OCI-LY7 (cell line): ENCODE results near the gene ZNF577. TPM values are rescaled to one million over a fixed set of nuclear protein-coding genes. Genes with fewer than 3 reads are reported as not detected.

ENCODE experiments used
- BruUV-seq: library from RNA; stranded (reverse); fragments of 400-500 nt; replicated peaks from 2 replicates; lab custom pipeline; 2021; lab: Mats Ljungman, UMichigan
- CTCF ChIA-PET: fragments of 300-600 bp; sonication (Branson Sonifier 250); formaldehyde crosslinking; loops from one replicate; lab custom pipeline; 2022; ENCODE audit warnings: antibody characterized with exemption; ENCODE audit not compliant: unreplicated experiment; lab: Charles Lee
- POLR2A ChIA-PET: fragments of 300-600 bp; sonication (Branson Sonifier 250); formaldehyde crosslinking; loops from one replicate; lab custom pipeline; 2022; ENCODE audit warnings: antibody characterized with exemption; lab: Charles Lee
- DNase-seq: peaks from one replicate; pipeline ENCODE4 v3.0.0-alpha.2; 2015; ENCODE audit warnings: low spot score
- H2AFZ ChIP-seq: fragments of 200-600 bp; sonication (generic), shearing (Covaris generic); 2 replicates; pipeline ENCODE4 v1.6.1; 2014; ENCODE audit warnings: mild to moderate bottlenecking, antibody characterized with exemption, low read length, moderate library complexity
- H3K27ac ChIP-seq: fragments of 200-600 bp; sonication (generic); 2 replicates; pipeline ENCODE4 v1.5.1; 2014; ENCODE audit warnings: mixed run types, low read depth, mild to moderate bottlenecking, moderate library complexity, low read length, inconsistent platforms; ENCODE audit not compliant: poor library complexity, severe bottlenecking
- H3K36me3 ChIP-seq: fragments of 200-600 bp; sonication (generic); 2 replicates; pipeline ENCODE4 v1.6.1; 2014; ENCODE audit warnings: mild to moderate bottlenecking, antibody characterized with exemption, low read length, moderate library complexity, mixed read lengths; ENCODE audit not compliant: insufficient read depth
- H3K4me1 ChIP-seq: fragments of 200-600 bp; sonication (generic); 2 replicates; pipeline ENCODE4 v1.5.1; 2014; ENCODE audit warnings: mild to moderate bottlenecking, low read length; ENCODE audit not compliant: insufficient read depth, poor library complexity, severe bottlenecking
- H3K4me2 ChIP-seq: fragments of 200-600 bp; sonication (generic); 2 replicates; pipeline ENCODE4 v1.6.1; 2014; ENCODE audit warnings: mild to moderate bottlenecking, low read length
- H3K4me3 ChIP-seq: fragments of 200-600 bp; sonication (generic); 2 replicates; pipeline ENCODE4 v1.5.1; 2014; ENCODE audit warnings: mild to moderate bottlenecking, low read depth, low read length; ENCODE audit not compliant: poor library complexity, severe bottlenecking
- H3K79me2 ChIP-seq: fragments of 200-600 bp; sonication (generic); 2 replicates; pipeline ENCODE4 v1.6.1; 2016; ENCODE audit warnings: low read depth, mild to moderate bottlenecking, low read length, moderate library complexity, mixed read lengths; ENCODE audit not compliant: insufficient read depth
- H3K9me2 ChIP-seq: fragments of 200-600 bp; sonication (generic); 2 replicates; pipeline ENCODE4 v1.6.1; 2016; ENCODE audit warnings: mild to moderate bottlenecking, low read length, mixed read lengths; ENCODE audit not compliant: insufficient read depth
- H3K9me3 ChIP-seq: fragments of 200-600 bp; sonication (generic); 2 replicates; pipeline ENCODE4 v1.6.1; 2014; ENCODE audit warnings: mild to moderate bottlenecking, mixed run types, low read length, mixed read lengths
- H4K20me1 ChIP-seq: fragments of 200-600 bp; sonication (generic); 2 replicates; pipeline ENCODE4 v1.6.1; 2014; ENCODE audit warnings: mild to moderate bottlenecking, antibody characterized with exemption, low read length, moderate library complexity, mixed read lengths; ENCODE audit not compliant: insufficient read depth
- CTCF ChIP-seq: fragments of 200-600 bp; sonication (generic); conservative IDR thresholded peaks from 2 replicates; pipeline ENCODE4 v1.5.1; 2014; ENCODE audit warnings: mild to moderate bottlenecking, antibody characterized with exemption, low read length, moderate library complexity, mixed read lengths
- EZH2phosphoT487 ChIP-seq: fragments of 200-600 bp; sonication (generic); IDR thresholded peaks from 2 replicates; pipeline ENCODE4 v1.6.1; 2018; ENCODE audit warnings: low read depth, borderline replicate concordance, mild to moderate bottlenecking, mixed run types, antibody characterized with exemption, low read length, moderate library complexity, mixed read lengths
- intact Hi-C: fragments of 100-400 bp; cut with micrococcal nuclease; formaldehyde crosslinking; loops from one replicate; pipeline ENCODE4 v1.10.0; 2022; ENCODE audit not compliant: unreplicated experiment
- total RNA-seq, 2 experiments: library from RNA; depleted of rRNA in 1 of 2; stranded (reverse); fragments of >200 nt in 1 of 2; shearing (Covaris generic) in 1 of 2; gene quantifications; 2 replicates each; pipeline ENCODE4 v1.2.3, GENCODE V29; 2014 to 2022

Gene ZNF577
- total RNA-seq, 2 experiments from 2014 or later, result 2.0 to 9.6 TPM

DNA sequence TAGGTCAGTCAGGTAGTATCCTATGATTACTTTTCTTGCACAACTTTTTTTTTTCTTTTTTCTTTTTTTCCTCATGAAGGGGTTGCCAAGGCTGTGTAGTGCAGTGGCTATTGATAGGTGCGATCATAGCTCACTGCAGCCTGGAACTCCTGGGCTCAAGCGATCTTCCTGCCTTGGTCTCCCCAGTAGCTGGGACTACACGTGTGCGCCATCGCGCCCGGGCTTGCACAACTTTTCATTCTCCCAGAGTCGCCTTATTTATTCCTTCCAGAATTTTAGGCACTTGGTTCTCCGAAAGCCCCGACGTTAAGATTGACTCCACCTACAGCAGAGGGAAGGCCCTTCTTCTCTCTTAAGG lies 38.7 kb upstream of the ZNF577 start:
- Histone ChIP-seq H3K4me2 (peak overlapping the region; percentile 59), H3K36me3 (peaks cover 14% of the 10 kb centered on the region), H3K4me1 (no peaks in the 10 kb centered on the region), H3K79me2 (no peaks in the 10 kb centered on the region), H3K4me3 (peak overlapping the region; percentile 75), H3K9me3 (peaks cover 35% of the 10 kb centered on the region), H3K27ac (no peak overlapping the region), H2AFZ (peak overlapping the region; percentile 81), H3K9me2 (no peaks in the 10 kb centered on the region), H4K20me1 (no peaks in the 10 kb centered on the region)
- TF ChIP-seq EZH2phosphoT487 (no peak), CTCF (no peak)
- no TSS peak for BruUV-seq
- POLR2A ChIA-PET, result no interaction called here
- CTCF ChIA-PET, result no interaction called here
- intact Hi-C loops, result loop anchor here (10.0 kb wide), 1 partner anchor 308 kb away; no protein-coding TSS in a partner anchor
- DNase-seq, result no peak

DNA sequence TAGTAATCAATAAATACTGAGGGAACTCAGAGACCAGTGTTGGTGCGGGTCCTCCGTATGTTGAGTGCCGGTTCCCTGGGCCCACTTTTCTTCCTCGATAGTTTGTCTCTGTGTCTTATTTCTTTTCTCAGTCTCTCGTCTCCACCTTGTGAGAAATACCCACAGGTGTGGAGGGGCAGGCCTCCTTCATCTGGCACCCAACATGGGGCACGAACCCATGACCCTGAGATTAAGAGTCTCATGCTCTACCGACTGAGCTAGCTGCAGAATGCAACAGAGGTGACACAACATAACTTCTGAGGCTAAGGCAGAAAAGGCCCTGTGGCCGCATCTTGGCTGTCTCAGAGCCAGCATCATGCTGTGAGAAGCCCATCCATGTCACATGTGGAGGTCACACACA lies 34.2 kb upstream of the ZNF577 start:
- intact Hi-C loops, result loop anchor here (10.0 kb wide), 1 partner anchor 313 kb away; no protein-coding TSS in a partner anchor
- peaks cover 46% of the 10 kb centered on the region for H3K9me3 ChIP-seq
- no TSS peak for BruUV-seq

More for the DNA sequence above, 34.2 kb upstream of the ZNF577 start:
- TF ChIP-seq EZH2phosphoT487 (no peak), CTCF (no peak)
- Histone ChIP-seq H3K4me2 (no peak overlapping the region), H3K36me3 (no peaks in the 10 kb centered on the region), H3K4me3 (no peak overlapping the region), H3K27ac (no peak overlapping the region), H3K9me2 (no peaks in the 10 kb centered on the region), H4K20me1 (no peaks in the 10 kb centered on the region), H2AFZ (no peak overlapping the region), H3K4me1 (no peaks in the 10 kb centered on the region), H3K79me2 (no peaks in the 10 kb centered on the region)
- ChIA-PET CTCF (no interaction called here), POLR2A (no interaction called here)
- peak; percentile 28 for DNase-seq
